GM12891 (cell line): ENCODE results near the gene ENTHD1. TPM values are rescaled to one million over a fixed set of nuclear protein-coding genes. Genes with fewer than 3 reads are reported as not detected.

Source experiments
- DNase-seq: peaks from one replicate; pipeline ENCODE4 v3.0.0; 2011; ENCODE audit warnings: low spot score; ENCODE audit not compliant: insufficient read length
- FAIRE-seq: peaks from 2 replicates; lab custom pipeline; 2011; peaks lifted over from hg19 to GRCh38; lab: Jason Lieb, UNC
- PAX5 ChIP-seq: IDR thresholded peaks from 2 replicates; pipeline ENCODE4 v1.6.1; 2011; ENCODE audit warnings: low read length, moderate library complexity, mild to moderate bottlenecking; ENCODE audit not compliant: insufficient read depth, severe bottlenecking
- POLR2A ChIP-seq: IDR thresholded peaks from 2 replicates; pipeline ENCODE4 v1.6.1; 2011; ENCODE audit warnings: low read depth, low read length, control low read depth
- POLR2AphosphoS5 ChIP-seq: IDR thresholded peaks from 2 replicates; pipeline ENCODE4 v1.6.1; 2011; ENCODE audit warnings: low read depth, low read length, control low read depth
- POU2F2 ChIP-seq: IDR thresholded peaks from 2 replicates; pipeline ENCODE4 v1.6.1; 2011; ENCODE audit warnings: low read depth, mild to moderate bottlenecking, control low read depth, low read length, moderate library complexity
- SPI1 ChIP-seq: IDR thresholded peaks from 2 replicates; pipeline ENCODE4 v1.6.1; 2011; ENCODE audit warnings: low read depth, low read length, control low read depth
- TAF1 ChIP-seq: IDR thresholded peaks from 2 replicates; pipeline ENCODE4 v1.6.1; 2011; ENCODE audit warnings: low read depth, low read length, control low read depth
- polyA plus RNA-seq: library from polyadenylated mRNA; unstranded; fragments of >200 nt; gene quantifications from one replicate; pipeline ENCODE4 v1.2.1, GENCODE V29; 2012; ENCODE audit warnings: low read depth, missing spikeins, inconsistent platforms; ENCODE audit not compliant: missing spikeins

The ENTHD1 gene, protein sequence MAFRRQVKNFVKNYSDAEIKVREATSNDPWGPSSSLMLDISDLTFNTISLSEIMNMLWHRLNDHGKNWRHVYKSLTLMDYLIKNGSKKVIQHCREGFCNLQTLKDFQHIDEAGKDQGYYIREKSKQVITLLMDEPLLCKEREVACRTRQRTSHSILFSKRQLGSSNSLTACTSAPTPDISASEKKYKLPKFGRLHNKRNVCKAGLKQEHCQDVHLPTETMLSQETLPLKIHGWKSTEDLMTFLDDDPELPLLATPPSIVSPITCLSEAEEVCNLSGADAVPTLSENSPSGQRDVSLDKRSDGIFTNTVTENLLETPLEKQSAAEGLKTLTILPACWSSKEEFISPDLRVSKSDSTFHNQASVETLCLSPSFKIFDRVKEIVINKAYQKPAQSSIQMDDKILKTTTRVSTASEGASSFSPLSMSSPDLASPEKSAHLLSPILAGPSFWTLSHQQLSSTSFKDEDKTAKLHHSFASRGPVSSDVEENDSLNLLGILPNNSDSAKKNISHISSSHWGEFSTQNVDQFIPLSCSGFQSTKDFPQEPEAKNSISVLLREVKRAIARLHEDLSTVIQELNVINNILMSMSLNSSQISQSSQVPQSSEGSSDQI
- polyA plus RNA-seq: 0.08 TPM

GRCh38 chr22:39893526-39893925, at the start of gene ENTHD1:
Gene ENTHD1 (minus strand): TSS chr22:39893760. CDS start chr22:39887748, 6,012 bp downstream.
- no peak for TF ChIP-seq POLR2A
- no peak for TF ChIP-seq POLR2AphosphoS5
- TF ChIP-seq SPI1: no peak
- TF ChIP-seq TAF1: no peak
- TF ChIP-seq POU2F2: no peak
- no peak for TF ChIP-seq PAX5
- FAIRE-seq (no peak), DNase-seq (no peak)

GRCh38 chr22:39943337-39943736, 49.8 kb upstream of the ENTHD1 start:
- FAIRE-seq (no peak), DNase-seq (no peak)
- TF ChIP-seq POU2F2 (no peak), PAX5 (no peak), POLR2AphosphoS5 (no peak), TAF1 (no peak), SPI1 (no peak), POLR2A (no peak)

GRCh38 chr22:39942439-39943230, 49.1 kb upstream of the ENTHD1 start:
- TF ChIP-seq POLR2A (no peak), PAX5 (no peak), SPI1 (peak; percentile 45; the same call in 1 of the 2 replicates), TAF1 (no peak)
- FAIRE-seq: peak; percentile 66
- no peak for DNase-seq

- no peak for FAIRE-seq
- TF ChIP-seq POU2F2: no peak
- no peak for TF ChIP-seq PAX5
- TF ChIP-seq SPI1: no peak
- TF ChIP-seq POLR2AphosphoS5: no peak
- TF ChIP-seq POLR2A: no peak
- no peak for TF ChIP-seq TAF1
- no peak for DNase-seq
Measured at GRCh38 chr22:39941601-39942000, 48.0 kb upstream of the ENTHD1 start.

GRCh38 chr22:39940757-39941305, 47.3 kb upstream of the ENTHD1 start:
- no peak for FAIRE-seq
- TF ChIP-seq POLR2A: no peak
- TF ChIP-seq PAX5: no peak
- no peak for TF ChIP-seq TAF1
- TF ChIP-seq POLR2AphosphoS5: no peak
- TF ChIP-seq SPI1: no peak
- TF ChIP-seq POU2F2: no peak
- DNase-seq: no peak

DNA sequence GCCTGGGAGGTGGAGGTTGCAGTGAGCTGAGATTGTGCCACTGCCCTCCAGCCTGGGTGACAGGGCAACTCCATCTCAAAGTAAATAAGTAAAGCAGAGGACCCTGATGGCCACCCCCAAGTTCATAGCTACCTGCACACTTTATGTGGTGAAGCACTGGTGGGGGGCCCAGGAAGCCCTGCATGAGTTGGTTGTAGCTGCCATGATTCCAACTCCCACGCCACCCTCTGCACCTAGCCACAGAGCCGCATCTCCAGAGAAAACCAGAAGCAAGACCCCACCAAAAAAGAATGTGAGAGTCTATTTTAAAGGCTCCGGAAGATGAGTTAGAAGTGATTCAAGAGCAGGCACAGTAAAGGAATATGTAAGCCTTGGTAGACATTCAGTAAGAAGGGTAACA, 46.3 kb upstream of the ENTHD1 start:
- no peak for FAIRE-seq
- no peak for TF ChIP-seq POLR2A
- TF ChIP-seq PAX5: no peak
- no peak for DNase-seq

DNA sequence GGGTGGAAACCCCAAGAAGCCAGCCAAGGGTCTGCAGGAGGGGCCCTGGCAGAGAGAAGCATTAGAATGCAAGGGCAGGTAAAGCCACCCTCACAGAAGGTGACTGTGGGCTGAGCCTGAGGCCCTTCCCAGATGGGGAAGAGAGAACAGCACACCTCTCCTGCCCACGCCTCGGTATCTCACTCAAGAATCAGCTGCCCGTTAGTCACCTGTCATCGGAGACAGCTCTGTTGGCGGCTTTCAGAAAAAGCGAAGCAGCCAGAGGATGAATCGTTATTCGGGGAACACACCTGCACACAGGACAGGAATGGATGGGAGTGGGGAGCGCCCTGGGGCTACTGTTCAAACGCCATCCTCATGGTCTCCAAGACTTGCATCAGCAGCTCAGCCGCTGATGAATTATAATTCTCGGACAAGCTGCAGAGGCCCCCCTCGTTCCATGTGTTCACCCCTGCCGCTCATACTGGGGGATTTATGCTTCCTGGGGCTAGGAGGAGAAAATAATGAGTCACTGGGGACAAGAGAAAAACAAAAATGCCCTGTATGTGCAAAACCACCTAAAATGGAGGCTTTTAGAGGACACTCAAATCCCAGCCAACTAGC, 45.0 kb upstream of the ENTHD1 start:
- DNase-seq: no peak
- no peak for FAIRE-seq
- no peak for TF ChIP-seq POLR2A
- TF ChIP-seq PAX5: no peak
- no peak for TF ChIP-seq POU2F2
- TF ChIP-seq POLR2AphosphoS5: no peak
- TF ChIP-seq TAF1: no peak
- TF ChIP-seq SPI1: no peak

- FAIRE-seq (no peak), DNase-seq (no peak)
- TF ChIP-seq SPI1 (no peak), PAX5 (no peak), POLR2A (no peak), POU2F2 (no peak), POLR2AphosphoS5 (no peak), TAF1 (no peak)
Measured at GRCh38 chr22:39937906-39938305, 44.3 kb upstream of the ENTHD1 start.
